Uterus (tissue), 4 donors: ENCODE data around the gene TINAGL1. TPM values are rescaled to one million over a fixed set of nuclear protein-coding genes. Genes with fewer than 3 reads are reported as not detected.
"Not testable (repeated sequence)": the region's sequence is repeated elsewhere in the genome, so short reads cannot be mapped to it uniquely, and the experiment has no call there.

Experiments used
- DNase-seq, 2 donors: peaks; one replicate each; pipeline ENCODE4 v3.0.0-alpha.2; 2019 to 2020
- H3K27ac ChIP-seq, 2 donors: fragments of 200-600 bp; sonication (generic); 1 replicate in 1 of 2; 2 replicates in 1 of 2; pipeline ENCODE4 v1.5.1; 2016 to 2018
- H3K27me3 ChIP-seq, 2 donors: fragments of 200-600 bp; sonication (generic); one replicate each; pipeline ENCODE4 v1.5.1; 2018 to 2019; ENCODE audit warnings: control low read depth in 1 of 2
- H3K36me3 ChIP-seq, 2 donors: fragments of 200-600 bp; sonication (generic); one replicate each; pipeline ENCODE4 v1.5.1; 2019; ENCODE audit warnings: control low read depth in 1 of 2
- H3K4me1 ChIP-seq, 2 donors: fragments of 200-600 bp; sonication (generic); one replicate each; pipeline ENCODE4 v1.5.1; 2018 to 2019; ENCODE audit warnings: control low read depth in 1 of 2
- H3K4me3 ChIP-seq, 2 donors: fragments of 200-600 bp; sonication (generic); 1 replicate in 1 of 2; 2 replicates in 1 of 2; pipeline ENCODE4 v1.5.1; 2018 to 2019; ENCODE audit warnings: mild to moderate bottlenecking in 1 of 2
- H3K9me3 ChIP-seq, 2 donors: fragments of 200-600 bp; sonication (generic); one replicate each; pipeline ENCODE4 v1.5.1; 2019; ENCODE audit warnings: control low read depth in 1 of 2
- POLR2A ChIP-seq, 2 donors: fragments of 450-650 bp; IDR thresholded peaks; one replicate each; pipeline ENCODE4 v1.6.1; 2016; ENCODE audit warnings: antibody characterized with exemption in 2 of 2, mild to moderate bottlenecking in 1 of 2, moderate library complexity in 1 of 2
- intact Hi-C: fragments of 100-400 bp; cut with DNase I; formaldehyde crosslinking; loops from one replicate; pipeline ENCODE4 v1.15.1; 2023; ENCODE audit warnings: low total_unique reads
- total RNA-seq, 4 donors: library from RNA; depleted of rRNA in 3 of 4; stranded (reverse); fragments of >200 nt in 3 of 4; gene quantifications; one replicate each; pipeline versions ENCODE4 v1.1.0 to v1.2.4, GENCODE V29; 2014 to 2023
- TF ChIP-seq, protein P1 (sequence below), 4 experiments: fragments of 200-600 bp in 2 of 4; fragments of 450-650 bp in 2 of 4; sonication (generic) in 2 of 4; IDR thresholded peaks; one replicate each; pipeline ENCODE4 v1.5.1; 2016 to 2019; ENCODE audit warnings: antibody characterized with exemption in 4 of 4, mild to moderate bottlenecking in 2 of 4, moderate library complexity in 1 of 4
- donor health status: DM: yes; HTN: yes; CAD: no.

The TINAGL1 gene
- total RNA-seq, 4 donors from 2014 or later, result 104 to 247 (median 182) TPM

DNA sequence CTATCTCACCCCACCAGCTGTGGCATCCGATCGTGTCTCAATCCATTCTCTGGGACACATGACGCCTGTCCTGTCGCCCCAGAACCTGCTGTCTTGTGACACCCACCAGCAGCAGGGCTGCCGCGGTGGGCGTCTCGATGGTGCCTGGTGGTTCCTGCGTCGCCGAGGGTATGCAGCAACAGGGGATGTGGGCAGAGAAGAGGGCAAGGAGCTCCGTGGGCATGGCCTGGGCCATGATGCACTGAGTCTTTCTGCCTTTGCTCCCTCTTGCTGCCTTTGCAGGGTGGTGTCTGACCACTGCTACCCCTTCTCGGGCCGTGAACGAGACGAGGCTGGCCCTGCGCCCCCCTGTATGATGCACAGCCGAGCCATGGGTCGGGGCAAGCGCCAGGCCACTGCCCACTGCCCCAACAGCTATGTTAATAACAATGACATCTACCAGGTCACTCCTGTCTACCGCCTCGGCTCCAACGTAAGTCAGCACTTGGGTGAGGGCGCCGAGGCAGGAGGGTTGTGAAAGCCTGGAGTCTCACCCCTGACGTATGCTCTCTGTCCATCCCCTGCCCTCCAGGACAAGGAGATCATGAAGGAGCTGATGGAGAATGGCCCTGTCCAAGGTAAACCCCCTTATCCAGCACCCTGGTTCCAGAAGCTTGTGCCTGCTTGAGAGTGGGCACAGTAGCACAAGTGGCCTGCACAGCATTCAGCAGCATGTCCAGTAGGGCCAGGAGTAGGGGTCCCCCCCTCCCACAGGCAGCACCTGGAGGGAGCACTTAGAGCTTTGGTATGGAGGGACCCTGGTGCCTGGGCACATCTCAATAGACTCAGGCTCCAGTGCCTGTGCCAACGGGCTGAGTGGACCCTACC lies 8.8 kb downstream of the TINAGL1 start:
- no peaks in the 10 kb centered on the region for H3K36me3 ChIP-seq
- H3K4me1 ChIP-seq, result peaks cover 8 to 28% of the 10 kb centered on the region in 2 donors
- intact Hi-C loops, result no loop called here
- DNase-seq, result no peak
- peak overlapping the region; percentile 91 to 93 for H3K27ac ChIP-seq
- H3K4me3 ChIP-seq, result no peak overlapping the region
- no peaks in the 10 kb centered on the region for H3K9me3 ChIP-seq
- no peaks in the 10 kb centered on the region for H3K27me3 ChIP-seq
- TF ChIP-seq, protein P1, sequence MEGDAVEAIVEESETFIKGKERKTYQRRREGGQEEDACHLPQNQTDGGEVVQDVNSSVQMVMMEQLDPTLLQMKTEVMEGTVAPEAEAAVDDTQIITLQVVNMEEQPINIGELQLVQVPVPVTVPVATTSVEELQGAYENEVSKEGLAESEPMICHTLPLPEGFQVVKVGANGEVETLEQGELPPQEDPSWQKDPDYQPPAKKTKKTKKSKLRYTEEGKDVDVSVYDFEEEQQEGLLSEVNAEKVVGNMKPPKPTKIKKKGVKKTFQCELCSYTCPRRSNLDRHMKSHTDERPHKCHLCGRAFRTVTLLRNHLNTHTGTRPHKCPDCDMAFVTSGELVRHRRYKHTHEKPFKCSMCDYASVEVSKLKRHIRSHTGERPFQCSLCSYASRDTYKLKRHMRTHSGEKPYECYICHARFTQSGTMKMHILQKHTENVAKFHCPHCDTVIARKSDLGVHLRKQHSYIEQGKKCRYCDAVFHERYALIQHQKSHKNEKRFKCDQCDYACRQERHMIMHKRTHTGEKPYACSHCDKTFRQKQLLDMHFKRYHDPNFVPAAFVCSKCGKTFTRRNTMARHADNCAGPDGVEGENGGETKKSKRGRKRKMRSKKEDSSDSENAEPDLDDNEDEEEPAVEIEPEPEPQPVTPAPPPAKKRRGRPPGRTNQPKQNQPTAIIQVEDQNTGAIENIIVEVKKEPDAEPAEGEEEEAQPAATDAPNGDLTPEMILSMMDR (IDR thresholded peaks at IDR 0.05), result no peak
- TF ChIP-seq POLR2A (IDR thresholded peaks at IDR 0.05), result no peak

DNA sequence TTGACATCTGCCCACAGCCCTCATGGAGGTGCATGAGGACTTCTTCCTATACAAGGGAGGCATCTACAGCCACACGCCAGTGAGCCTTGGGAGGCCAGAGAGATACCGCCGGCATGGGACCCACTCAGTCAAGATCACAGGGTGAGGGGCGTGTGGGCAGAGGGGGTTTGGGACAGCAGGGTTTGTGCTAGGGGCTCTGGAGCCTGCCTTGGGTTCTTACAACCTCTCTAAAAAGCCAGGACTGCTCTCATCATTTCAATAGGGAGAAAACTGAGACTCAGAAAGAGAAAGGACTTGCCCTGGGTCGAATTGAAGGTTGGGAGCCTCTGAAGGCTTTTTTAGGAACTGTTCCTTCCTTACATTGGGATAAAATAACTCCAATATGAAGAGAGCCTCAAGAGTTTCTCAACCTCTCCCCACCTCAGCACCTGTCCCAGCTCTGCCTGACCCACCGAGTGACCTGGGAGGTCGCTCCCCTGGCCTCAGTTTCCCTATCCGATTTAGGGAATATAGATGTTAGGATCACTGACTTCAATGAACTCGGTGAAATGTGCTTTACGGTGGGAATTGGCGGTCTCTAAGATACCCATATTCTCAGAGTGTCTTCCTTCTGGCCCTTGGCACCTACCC lies 9.5 kb downstream of the TINAGL1 start:
- intact Hi-C loops, result no loop called here

DNA sequence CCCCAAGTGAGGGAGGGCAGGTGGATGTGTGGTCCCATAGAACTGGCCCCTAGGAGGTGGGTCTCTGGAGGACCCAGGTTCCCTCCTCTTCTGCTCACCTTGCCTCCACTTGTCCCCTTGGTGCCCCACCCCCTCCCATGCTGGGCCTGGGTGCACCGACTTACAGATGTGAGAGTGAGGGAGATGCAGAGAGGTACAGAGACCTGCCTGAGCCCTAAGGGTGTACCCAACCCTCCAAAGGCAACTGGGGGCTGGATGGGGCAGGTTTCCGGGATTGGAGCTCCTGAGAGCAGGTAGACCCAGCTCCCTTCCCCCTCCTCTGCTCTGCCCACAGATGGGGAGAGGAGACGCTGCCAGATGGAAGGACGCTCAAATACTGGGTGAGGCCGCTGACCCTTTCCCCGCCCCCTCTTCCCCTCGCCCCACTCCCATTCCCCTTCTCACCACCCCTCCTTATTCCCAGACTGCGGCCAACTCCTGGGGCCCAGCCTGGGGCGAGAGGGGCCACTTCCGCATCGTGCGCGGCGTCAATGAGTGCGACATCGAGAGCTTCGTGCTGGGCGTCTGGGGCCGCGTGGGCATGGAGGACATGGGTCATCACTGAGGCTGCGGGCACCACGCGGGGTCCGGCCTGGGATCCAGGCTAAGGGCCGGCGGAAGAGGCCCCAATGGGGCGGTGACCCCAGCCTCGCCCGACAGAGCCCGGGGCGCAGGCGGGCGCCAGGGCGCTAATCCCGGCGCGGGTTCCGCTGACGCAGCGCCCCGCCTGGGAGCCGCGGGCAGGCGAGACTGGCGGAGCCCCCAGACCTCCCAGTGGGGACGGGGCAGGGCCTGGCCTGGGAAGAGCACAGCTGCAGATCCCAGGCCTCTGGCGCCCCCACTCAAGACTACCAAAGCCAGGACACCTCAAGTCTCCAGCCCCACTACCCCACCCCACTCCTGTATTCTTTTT lies 10.3 kb downstream of the TINAGL1 start:
- no peak overlapping the region for H3K4me3 ChIP-seq
- no peaks in the 10 kb centered on the region for H3K27me3 ChIP-seq
- no peaks in the 10 kb centered on the region for H3K9me3 ChIP-seq
- DNase-seq, result no peak
- no peaks in the 10 kb centered on the region for H3K36me3 ChIP-seq
- TF ChIP-seq, protein P1 (IDR thresholded peaks at IDR 0.05), result no peak
- TF ChIP-seq POLR2A (IDR thresholded peaks at IDR 0.05), result no peak
- intact Hi-C loops, result no loop called here
- H3K27ac ChIP-seq, result peak overlapping the region; percentile 91 to 93
- peaks cover 8 to 24% of the 10 kb centered on the region in 2 donors for H3K4me1 ChIP-seq

More for the DNA sequence above, 9.5 kb downstream of the TINAGL1 start:
- Histone ChIP-seq H3K36me3 (no peaks in the 10 kb centered on the region), H3K27me3 (no peaks in the 10 kb centered on the region), H3K27ac (peak overlapping the region; percentile 91 to 93), H3K4me3 (no peak overlapping the region), H3K4me1 (peaks cover 8 to 24% of the 10 kb centered on the region in 2 donors), H3K9me3 (no peaks in the 10 kb centered on the region)
- DNase-seq, result no peak
- TF ChIP-seq POLR2A (IDR thresholded peaks at IDR 0.05), result no peak
- TF ChIP-seq, protein P1 (IDR thresholded peaks at IDR 0.05), result no peak

DNA sequence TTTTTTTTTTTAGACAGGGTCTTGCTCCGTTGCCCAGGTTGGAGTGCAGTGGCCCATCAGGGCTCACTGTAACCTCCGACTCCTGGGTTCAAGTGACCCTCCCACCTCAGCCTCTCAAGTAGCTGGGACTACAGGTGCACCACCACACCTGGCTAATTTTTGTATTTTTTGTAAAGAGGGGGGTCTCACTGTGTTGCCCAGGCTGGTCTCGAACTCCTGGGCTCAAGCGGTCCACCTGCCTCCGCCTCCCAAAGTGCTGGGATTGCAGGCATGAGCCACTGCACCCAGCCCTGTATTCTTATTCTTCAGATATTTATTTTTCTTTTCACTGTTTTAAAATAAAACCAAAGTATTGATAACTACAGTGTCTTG lies 11.0 kb downstream of the TINAGL1 start:
- H3K4me3 ChIP-seq, intact Hi-C loops: not testable (repeated sequence)

DNA sequence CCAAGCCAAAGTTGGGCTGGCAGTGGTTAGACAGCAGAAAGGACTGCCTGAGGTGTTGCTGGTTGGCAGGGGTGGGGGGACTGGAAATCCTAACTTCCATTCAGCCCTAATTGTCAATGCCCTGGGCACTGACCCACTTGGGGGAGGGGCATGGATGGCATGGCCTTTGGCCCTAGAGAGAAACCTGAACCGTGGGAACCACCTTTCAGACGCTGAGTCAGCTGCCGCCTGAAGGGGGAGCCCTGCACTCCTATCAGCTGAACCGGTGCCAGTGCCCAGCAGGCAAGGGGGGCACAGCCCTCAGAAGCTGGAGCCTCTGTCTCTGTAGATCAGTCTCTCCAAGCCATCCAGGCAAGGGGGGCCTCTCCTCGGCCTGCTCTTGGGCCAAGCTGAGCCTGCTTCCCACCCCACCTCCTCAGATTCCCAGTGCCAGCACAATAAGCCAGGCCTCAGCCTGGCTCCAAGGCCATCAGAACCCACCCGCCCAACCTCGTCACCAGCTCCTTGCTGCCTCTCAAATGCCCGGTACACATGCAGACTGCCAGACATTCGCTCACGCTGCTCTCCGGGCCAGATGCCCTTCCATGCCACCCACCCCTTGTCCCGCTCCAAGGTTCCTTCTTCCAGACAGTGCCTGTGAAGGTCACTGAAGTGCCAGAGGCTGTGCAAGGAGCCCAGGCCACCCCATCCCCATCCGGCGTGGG lies 11.6 kb downstream of the TINAGL1 start:
- DNase-seq, result peak; percentile 55 to 73
- Histone ChIP-seq H3K4me1 (peaks cover 8 to 24% of the 10 kb centered on the region in 2 donors), H3K36me3 (no peaks in the 10 kb centered on the region), H3K9me3 (no peaks in the 10 kb centered on the region), H3K27ac (peak overlapping the region; percentile 84 to 91), H3K4me3 (no peak overlapping the region), H3K27me3 (no peaks in the 10 kb centered on the region)
- TF ChIP-seq, protein P1 (IDR thresholded peaks at IDR 0.05), result peak; percentile 43 to 60 (median 52)
- TF ChIP-seq POLR2A (IDR thresholded peaks at IDR 0.05), result peak in 1 of 2 donors; percentile 7
- intact Hi-C loops, result no loop called here

More for the DNA sequence above, 11.0 kb downstream of the TINAGL1 start:
- not testable (repeated sequence) for H3K9me3 ChIP-seq, H3K27me3 ChIP-seq, H3K36me3 ChIP-seq, DNase-seq
- H3K27ac ChIP-seq, result peak overlapping the region; percentile 84 to 91
- H3K4me1 ChIP-seq, result peaks cover 8 to 24% of the 10 kb centered on the region in 2 donors
